Measurements from ENCODE around the gene SPTSSB.

Gene SPTSSB

GRCh38 chr3:161348796-161349400, 22.4 kb downstream of the SPTSSB start:
- H3K9me3 ChIP-seq (ENCODE audit: severe bottlenecking) = no peaks in the 10 kb centered on the region

GRCh38 chr3:161347726-161348125, 23.6 kb downstream of the SPTSSB start:
- H3K36me3 ChIP-seq (ENCODE audit: low read depth) = no peaks in the 10 kb centered on the region
- H3K4me3 ChIP-seq (ENCODE audit: severe bottlenecking) = no peak overlapping the region
- no peaks in the 10 kb centered on the region for H3K9me3 ChIP-seq (ENCODE audit: severe bottlenecking)
- peaks cover 32% of the 10 kb centered on the region for H3K4me1 ChIP-seq (ENCODE audit: insufficient read depth, poor library complexity, severe bottlenecking)
- ATAC-seq (ENCODE audit: low read depth) = no peak
- no peak overlapping the region for H3K27ac ChIP-seq (ENCODE audit: poor library complexity, severe bottlenecking)
- no peaks in the 10 kb centered on the region for H3K27me3 ChIP-seq (ENCODE audit: insufficient read depth, poor library complexity, severe bottlenecking)
- TF ChIP-seq CTCF (IDR thresholded peaks at IDR 0.05; ENCODE audit: poor library complexity, severe bottlenecking) = no peak
- DNase-seq (ENCODE audit: low spot score) = no peak

More at GRCh38 chr3:161348796-161349400, 22.4 kb downstream of the SPTSSB start:
- no peak overlapping the region for H3K4me3 ChIP-seq (ENCODE audit: severe bottlenecking)
- DNase-seq (ENCODE audit: low spot score) = no peak
- H3K27ac ChIP-seq (ENCODE audit: poor library complexity, severe bottlenecking) = peak overlapping the region; percentile 24
- H3K36me3 ChIP-seq (ENCODE audit: low read depth) = no peaks in the 10 kb centered on the region
- H3K4me1 ChIP-seq (ENCODE audit: insufficient read depth, poor library complexity, severe bottlenecking) = peaks cover 32% of the 10 kb centered on the region
- TF ChIP-seq CTCF (IDR thresholded peaks at IDR 0.05; ENCODE audit: poor library complexity, severe bottlenecking) = no peak
- no peaks in the 10 kb centered on the region for H3K27me3 ChIP-seq (ENCODE audit: insufficient read depth, poor library complexity, severe bottlenecking)
- ATAC-seq (ENCODE audit: low read depth) = no peak

GRCh38 chr3:161345023-161345422, 26.3 kb downstream of the SPTSSB start:
- peaks cover 13% of the 10 kb centered on the region for H3K4me1 ChIP-seq (ENCODE audit: insufficient read depth, poor library complexity, severe bottlenecking)
- TF ChIP-seq CTCF (IDR thresholded peaks at IDR 0.05; ENCODE audit: poor library complexity, severe bottlenecking) = no peak
- H3K9me3 ChIP-seq (ENCODE audit: severe bottlenecking) = no peaks in the 10 kb centered on the region
- ATAC-seq (ENCODE audit: low read depth) (no peak), DNase-seq (ENCODE audit: low spot score) (no peak)
- H3K4me3 ChIP-seq (ENCODE audit: severe bottlenecking) = no peak overlapping the region
- H3K36me3 ChIP-seq (ENCODE audit: low read depth) = no peaks in the 10 kb centered on the region
- H3K27me3 ChIP-seq (ENCODE audit: insufficient read depth, poor library complexity, severe bottlenecking) = no peaks in the 10 kb centered on the region
- no peak overlapping the region for H3K27ac ChIP-seq (ENCODE audit: poor library complexity, severe bottlenecking)

- Histone ChIP-seq H3K27me3 (ENCODE audit: insufficient read depth, poor library complexity, severe bottlenecking) (no peaks in the 10 kb centered on the region), H3K4me1 (ENCODE audit: insufficient read depth, poor library complexity, severe bottlenecking) (peaks cover 4% of the 10 kb centered on the region), H3K4me3 (ENCODE audit: severe bottlenecking) (no peak overlapping the region), H3K27ac (ENCODE audit: poor library complexity, severe bottlenecking) (no peak overlapping the region), H3K36me3 (ENCODE audit: low read depth) (no peaks in the 10 kb centered on the region), H3K9me3 (ENCODE audit: severe bottlenecking) (no peaks in the 10 kb centered on the region)
- no peak for TF ChIP-seq CTCF (IDR thresholded peaks at IDR 0.05; ENCODE audit: poor library complexity, severe bottlenecking)
- no peak for DNase-seq (ENCODE audit: low spot score)
- ATAC-seq (ENCODE audit: low read depth) = no peak
Observed at GRCh38 chr3:161343986-161344385, 27.3 kb downstream of the SPTSSB start.

- no peak for DNase-seq (ENCODE audit: low spot score)
- TF ChIP-seq CTCF (IDR thresholded peaks at IDR 0.05; ENCODE audit: poor library complexity, severe bottlenecking) = no peak
- ATAC-seq (ENCODE audit: low read depth) = no peak
- no peaks in the 10 kb centered on the region for H3K27me3 ChIP-seq (ENCODE audit: insufficient read depth, poor library complexity, severe bottlenecking)
- no peaks in the 10 kb centered on the region for H3K4me1 ChIP-seq (ENCODE audit: insufficient read depth, poor library complexity, severe bottlenecking)
- H3K9me3 ChIP-seq (ENCODE audit: severe bottlenecking) = no peaks in the 10 kb centered on the region
- H3K36me3 ChIP-seq (ENCODE audit: low read depth) = no peaks in the 10 kb centered on the region
- H3K27ac ChIP-seq (ENCODE audit: poor library complexity, severe bottlenecking) = no peak overlapping the region
- H3K4me3 ChIP-seq (ENCODE audit: severe bottlenecking) = no peak overlapping the region
Observed at GRCh38 chr3:161343540-161343939, 27.8 kb downstream of the SPTSSB start.

All from RWPE2 (cell line).